ENCODE data around the gene CHP1. TPM values are rescaled to one million over a fixed set of nuclear protein-coding genes. Genes with fewer than 3 reads are reported as not detected.
"Not testable (repeated sequence)": the region's sequence is repeated elsewhere in the genome, so short reads cannot be mapped to it uniquely, and the experiment has no call there.

The CHP1 gene
- polyA plus RNA-seq, 1 donor = 66.7 TPM

DNA sequence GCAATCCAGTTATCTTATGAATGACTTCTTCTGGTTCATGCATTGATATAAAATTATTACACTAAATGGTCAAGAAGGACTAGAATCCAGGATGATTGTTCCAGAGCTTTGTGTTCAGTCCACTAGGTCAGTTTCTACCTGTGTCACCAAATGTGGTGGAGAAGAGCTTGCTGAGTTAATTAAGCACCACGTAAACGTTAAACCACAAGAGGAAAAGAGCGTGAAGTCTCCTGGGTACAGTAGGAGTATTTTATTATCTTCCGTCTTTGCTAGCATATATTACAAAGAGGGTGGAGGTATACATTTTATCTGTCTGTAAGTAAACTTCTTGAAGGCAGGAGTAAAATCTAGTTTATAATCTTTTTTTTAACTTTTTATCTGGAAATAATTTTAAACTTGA, 23.5 kb downstream of the CHP1 start:
- no peak for DNase-seq

GRCh38 chr15:41256103-41256502, 25.0 kb downstream of the CHP1 start:
- DNase-seq = no peak

DNA sequence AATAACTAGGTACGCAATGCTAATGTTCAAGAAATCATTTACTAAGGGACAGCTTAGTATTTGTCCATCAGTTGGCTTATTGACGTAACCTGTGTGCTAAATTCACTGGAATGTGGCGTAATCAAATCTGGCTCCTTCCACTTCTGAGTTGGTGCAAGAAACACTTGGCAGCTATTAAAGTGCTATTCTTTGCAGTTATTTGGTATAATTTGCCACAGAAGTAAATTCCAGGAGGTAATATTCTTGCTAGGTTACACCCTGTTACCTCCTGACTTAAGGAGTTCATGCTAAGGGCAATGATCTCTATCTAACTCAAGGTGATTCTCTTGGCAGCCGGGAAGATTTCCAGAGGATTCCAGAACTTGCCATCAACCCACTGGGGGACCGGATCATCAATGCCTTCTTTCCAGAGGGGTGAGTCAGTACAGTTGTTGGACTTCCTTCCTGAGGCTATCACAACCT, 25.5 kb downstream of the CHP1 start:
- no peak for DNase-seq

- DNase-seq = no peak
Observed at GRCh38 chr15:41258750-41259471, 27.8 kb downstream of the CHP1 start.

GRCh38 chr15:41259546-41260189, 28.6 kb downstream of the CHP1 start:
- DNase-seq = no peak

DNA sequence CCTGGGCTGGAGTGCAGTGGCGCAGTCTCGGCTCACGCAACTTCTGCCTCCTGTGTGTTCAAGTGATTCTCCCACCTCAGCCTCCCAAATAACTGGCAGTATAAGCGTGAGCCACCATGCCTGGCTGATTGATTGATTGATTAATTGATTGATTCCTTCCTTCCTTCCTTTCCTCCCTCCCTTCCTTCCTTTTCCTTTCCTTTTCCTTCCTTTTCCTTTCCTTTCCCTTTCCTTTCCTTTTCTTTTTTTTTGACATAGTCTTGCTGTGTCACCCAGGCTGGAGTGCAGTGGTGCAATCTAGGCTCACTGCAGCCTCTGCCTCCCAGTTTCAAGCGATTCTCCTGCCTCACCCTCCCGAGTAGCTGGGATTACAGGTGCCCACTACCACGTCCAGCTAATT, 29.9 kb downstream of the CHP1 start:
- not testable (repeated sequence) for DNase-seq

DNA sequence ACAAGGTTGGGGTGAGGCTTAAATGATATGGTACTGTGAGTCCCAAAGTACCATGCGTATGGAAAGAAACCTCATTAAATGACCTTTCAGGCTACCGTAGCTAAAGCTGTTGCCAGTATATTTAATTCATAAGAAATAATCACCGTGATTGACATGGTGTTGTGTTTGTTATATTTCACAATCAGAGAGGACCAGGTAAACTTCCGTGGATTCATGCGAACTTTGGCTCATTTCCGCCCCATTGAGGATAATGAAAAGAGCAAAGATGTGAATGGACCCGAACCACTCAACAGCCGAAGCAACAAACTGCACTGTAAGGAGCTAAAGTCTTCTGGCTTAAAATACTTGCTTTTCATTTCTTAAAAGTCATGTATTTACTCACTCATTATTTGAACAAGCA, 31.5 kb downstream of the CHP1 start:
- DNase-seq = no peak

DNA sequence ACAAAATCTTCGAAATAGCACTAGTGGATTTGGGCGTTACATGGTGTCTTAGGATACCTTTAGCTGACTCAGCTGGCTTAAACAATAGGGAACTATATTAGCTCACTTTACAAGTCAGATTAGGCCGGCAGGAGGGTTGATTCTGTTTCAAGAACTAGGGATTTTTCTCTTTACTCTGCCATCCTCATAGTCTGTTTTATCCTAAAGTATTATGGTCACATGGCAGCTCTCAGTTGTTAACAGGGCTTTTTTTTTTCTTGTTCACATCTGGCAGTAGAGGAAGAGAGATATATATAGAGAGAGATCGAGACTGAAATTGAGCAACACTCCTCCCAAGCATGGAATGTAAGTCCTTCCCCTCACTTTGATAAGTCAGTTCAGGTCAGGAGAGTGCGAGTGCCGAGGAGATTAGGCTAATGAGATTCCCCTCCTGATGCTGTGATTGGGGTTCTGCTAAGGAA, 32.9 kb downstream of the CHP1 start:
- DNase-seq = no peak

- no peak for DNase-seq
Observed at GRCh38 chr15:41269887-41270286, 38.8 kb downstream of the CHP1 start.

DNA sequence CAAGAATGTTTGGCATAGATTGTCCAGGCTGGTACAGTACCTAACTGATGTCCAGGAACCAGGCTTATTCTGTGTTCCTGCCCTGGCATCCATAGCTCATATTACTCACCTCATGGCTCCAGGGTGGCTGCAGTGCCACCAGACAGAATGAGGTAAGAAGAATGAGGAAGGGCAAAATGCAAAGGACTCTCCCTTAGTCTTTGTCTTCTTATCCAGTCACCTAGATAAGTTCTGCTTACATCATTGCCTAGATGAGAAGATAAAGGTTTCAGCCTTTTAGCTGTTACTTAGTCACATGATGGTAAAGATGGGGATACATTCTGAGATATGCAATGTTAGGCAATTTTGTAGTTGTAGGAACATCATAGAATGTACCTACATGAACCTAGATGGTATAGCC, 45.8 kb downstream of the CHP1 start:
- no peak for DNase-seq

DNA sequence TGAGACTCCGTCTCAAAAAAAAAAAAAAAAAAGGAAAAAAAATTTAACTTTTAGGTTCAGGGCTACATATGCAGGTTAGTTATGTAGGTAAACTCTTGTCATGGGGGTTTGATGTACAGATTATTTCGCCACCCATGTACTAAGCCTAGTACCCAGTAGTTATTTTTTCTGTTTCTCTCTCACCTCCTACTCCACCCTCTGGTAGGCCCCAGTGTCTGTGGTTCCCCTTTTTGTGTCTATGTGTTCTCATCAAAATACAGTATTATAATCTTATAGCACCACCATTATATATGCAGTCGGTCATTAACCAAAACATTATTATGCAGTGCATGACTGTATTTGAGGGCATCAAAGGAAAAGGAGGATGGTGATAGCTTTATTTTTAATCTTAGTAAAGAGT, 47.3 kb downstream of the CHP1 start:
- DNase-seq = no peak

- no peak for DNase-seq
Observed at GRCh38 chr15:41279535-41280283, 48.6 kb downstream of the CHP1 start.

DNA sequence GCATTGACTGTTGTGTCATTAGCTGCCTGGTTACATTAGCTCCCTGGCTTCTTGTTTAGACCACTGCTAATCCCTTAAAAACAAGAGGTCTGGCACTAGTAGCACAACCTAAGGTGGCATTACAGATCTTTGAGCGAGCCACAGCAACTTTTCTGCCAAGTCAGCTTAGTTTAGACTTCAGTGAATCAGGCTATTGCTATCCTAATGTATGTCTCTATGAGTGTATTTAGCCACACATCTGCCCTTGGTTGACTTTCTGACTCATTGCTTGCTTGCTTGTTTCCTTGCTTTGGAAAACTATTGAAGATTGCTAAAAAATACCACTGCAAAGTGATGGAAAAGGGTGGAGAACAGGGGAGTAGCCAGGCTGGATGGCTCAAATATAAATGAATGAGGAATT, 50.2 kb downstream of the CHP1 start:
- DNase-seq = no peak

GRCh38 chr15:41282436-41282835, 51.4 kb downstream of the CHP1 start:
- not testable (repeated sequence) for DNase-seq

DNA sequence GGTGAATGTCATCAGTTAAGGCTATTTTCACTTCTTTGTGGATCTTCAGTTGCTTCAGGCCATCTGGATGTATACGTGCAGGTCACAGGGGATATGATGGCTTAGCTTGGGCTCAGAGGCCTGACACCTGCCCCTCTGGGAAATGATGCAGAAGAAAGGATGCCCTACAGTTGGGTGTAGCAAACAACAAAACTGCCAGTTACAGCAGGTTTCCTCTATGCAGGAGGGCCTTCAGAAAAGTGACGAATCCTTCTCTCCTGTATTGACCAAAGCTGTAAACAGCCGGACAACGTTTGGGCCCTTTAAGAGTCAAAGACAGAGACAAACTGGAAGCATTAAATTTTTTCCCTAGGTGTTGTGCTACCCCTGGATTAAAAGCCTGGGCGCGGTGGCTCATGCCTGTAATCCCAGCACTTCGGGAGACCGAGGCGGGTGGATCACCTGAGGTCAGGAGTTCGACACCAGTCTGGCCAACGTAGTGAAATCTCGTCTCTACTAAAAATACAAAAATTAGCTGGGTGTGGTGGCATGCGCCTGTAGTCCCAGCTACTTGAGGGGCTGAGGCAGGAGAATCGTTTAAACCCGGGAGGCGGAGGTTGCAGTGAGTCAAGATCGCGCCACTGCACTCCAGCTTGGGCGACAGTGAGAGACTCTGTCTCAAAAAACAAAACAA, 52.0 kb downstream of the CHP1 start:
- DNase-seq = not testable (repeated sequence)

DNA sequence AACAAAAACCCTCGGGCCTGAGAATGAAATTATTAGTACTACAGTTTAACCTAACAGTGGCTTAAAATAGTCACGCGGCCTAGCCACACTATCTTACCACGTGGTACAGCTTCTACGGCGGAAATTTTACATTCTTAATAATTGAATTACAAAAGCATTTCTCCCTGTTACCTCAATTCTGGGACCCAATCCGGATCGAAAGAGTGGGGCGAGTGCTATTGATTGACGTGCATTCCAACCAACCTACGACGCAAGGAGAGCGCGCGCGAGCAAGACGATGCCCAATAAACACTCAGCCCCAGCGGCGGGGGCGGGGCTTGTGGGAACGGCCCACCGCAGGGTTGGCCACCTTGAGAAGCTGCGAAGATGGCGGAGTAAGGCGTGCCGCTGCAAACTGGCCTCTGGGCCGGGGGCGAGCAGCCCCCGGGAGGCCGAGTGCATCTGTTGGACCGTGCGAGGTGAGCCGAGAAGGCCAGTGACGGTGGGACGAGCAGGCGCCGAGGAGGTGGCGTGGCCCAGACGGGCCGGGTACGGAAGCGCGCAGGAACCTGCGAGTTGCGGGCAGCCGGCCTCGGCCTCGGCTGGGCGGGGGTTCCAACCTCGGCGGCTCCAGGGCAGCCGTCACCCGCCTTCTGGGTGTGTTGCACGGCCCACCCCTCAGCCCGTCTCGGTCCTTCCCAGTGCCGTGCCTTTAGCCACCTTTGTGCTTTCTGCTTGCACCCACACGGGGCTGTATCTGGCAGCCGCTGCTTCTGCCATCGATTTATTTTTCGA, 52.8 kb downstream of the CHP1 start:
- peak; percentile 99 for DNase-seq

- peak; percentile 36 for DNase-seq
Observed at GRCh38 chr15:41284427-41285177, 53.5 kb downstream of the CHP1 start.

- DNase-seq = no peak
Observed at GRCh38 chr15:41285285-41285684, 54.2 kb downstream of the CHP1 start.

DNA sequence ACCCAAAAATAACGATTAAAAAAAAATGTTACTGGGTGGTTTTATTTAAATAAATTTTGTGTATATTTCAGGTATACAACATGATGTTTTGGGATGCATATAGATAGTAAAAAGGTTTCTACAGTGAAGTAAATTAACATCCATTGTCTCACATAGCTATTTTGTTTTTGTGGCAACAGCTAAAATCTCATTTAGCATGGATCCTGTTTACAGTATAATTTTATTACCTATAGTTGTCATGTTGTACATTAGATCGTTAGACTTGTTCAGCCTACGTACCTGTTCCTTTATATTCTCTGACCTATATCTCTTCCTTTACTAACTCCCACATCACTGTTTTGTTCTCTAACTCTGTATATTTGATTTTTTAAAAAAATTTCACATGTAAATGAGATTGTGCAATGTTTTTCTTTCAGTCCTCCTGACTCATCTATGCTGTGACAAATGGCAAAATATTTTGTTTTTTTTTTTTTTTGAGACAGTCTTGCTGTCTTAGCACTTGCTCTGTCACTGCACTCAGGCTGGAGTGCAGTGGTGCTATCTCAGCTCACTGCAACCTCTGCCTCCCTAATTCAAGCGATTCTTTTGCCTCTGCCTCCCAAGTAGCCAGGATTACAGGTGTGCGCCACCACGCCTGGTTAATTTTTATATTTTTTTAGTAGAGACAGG, 55.7 kb downstream of the CHP1 start:
- DNase-seq = no peak

DNA sequence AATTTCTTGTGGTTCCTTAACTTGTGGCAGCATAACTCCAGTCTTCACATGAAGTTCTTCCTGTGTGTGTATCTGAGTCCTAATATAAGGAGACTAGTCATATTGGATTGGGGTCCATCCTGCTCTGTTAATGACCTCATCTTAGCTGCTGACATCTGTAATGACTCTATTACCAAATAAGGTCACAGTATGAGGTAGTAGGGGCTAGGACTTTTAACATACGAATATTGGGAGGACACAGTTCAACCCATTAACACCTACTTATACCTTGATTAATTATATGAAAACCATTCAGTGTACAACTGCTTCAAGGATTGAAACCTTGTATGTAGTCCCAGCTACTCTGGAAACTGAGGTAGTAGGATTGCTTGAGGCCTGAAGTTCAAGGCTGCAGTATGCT, 57.4 kb downstream of the CHP1 start:
- no peak for DNase-seq
